GM21381 (cell line): ENCODE results near the gene ALOX12B.
"Not testable (repeated sequence)": the region's sequence is repeated elsewhere in the genome, so short reads cannot be mapped to it uniquely, and the experiment has no call there.

ENCODE experiments used
- ATAC-seq: cut with Tn5 transposase; IDR thresholded peaks from one replicate; pipeline ENCODE4 v1.9.1; 2021; ENCODE audit warnings: mild to moderate bottlenecking, moderate library complexity; ENCODE audit not compliant: unreplicated experiment

The ALOX12B gene

DNA sequence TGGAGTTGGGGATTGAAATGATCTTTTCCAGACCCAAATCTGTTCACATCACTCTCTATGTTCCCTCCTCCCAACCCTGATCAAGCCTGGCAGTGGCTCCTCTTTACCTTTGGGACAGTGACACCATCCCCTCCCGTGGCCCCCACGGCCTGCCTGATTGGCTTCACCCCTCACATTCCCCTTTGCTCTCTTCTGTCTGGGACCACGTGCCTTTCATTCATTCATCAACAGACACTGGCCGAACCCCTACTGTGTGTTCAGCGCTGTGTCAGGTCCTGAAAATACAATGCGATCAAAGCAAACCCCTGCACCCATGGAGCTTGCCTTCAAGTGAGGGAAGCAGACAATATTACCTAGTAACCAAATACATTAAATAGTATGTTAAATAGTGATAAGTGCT is 2.2 kb upstream of the ALOX12B start:
- no peak for ATAC-seq

- no peak for ATAC-seq
Observed at GRCh38 chr17:8087952-8088230, 375 bp upstream of the ALOX12B start.

- ATAC-seq: no peak
Observed at GRCh38 chr17:8084250-8084649, 3.3 kb downstream of the ALOX12B start.

DNA sequence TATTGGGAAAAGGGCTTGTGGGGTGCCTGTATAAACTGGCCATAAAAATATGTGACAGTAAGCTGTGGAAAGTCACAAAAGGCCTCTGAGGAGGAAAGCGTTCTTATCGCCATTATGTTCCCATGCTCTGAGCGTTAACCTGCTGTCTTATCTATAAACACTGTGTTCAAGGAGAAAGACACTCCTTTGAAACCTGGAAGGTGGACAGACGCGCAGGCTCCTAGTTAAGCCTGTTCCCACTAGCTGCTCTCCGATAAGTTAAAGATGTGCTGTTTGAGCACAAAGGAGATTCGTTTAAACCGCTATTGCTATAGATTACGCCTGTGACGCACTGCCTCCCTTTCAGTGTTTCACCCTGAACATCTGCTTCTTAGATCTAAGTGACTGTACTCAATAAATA is 5.2 kb downstream of the ALOX12B start:
- no peak for ATAC-seq

DNA sequence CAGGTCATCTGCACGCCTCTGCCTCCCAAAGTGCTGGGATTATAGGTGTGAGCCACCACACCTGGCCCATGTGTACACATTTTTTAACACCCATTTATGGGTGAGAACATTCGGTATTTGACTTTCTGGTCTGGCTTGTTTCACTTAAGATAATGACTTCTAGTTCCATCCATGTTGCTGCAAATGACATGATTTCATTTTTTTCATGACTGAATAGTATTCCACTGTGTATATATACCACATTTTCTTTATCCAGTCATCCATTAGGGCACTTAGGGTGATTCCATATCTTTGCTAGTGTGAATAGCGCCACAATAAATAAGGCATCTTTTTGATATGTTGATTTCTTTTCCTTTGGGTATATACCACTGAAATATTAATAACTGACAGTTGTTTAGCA is 5.6 kb downstream of the ALOX12B start:
- ATAC-seq: no peak

DNA sequence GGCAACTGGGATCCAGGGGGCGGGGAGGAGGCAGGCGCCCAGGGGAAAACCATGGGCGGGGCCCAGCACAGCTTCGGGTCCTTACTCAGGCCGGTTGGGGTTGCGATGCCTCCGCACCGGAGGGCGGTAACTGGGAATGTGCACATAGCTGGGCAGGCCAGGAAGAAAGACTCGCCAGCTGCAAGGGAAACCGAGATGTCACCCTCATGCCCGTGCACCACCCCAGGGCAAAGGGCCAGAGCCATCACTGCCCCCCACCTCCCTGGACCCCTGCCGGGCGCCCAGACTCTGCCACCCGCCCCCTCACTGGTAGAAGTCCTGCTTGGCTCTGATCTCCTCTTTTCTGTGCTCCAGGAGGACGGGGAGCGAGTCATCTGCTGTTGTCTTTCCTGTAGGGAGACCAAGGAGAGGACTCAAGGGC is 6.7 kb downstream of the ALOX12B start:
- no peak for ATAC-seq

DNA sequence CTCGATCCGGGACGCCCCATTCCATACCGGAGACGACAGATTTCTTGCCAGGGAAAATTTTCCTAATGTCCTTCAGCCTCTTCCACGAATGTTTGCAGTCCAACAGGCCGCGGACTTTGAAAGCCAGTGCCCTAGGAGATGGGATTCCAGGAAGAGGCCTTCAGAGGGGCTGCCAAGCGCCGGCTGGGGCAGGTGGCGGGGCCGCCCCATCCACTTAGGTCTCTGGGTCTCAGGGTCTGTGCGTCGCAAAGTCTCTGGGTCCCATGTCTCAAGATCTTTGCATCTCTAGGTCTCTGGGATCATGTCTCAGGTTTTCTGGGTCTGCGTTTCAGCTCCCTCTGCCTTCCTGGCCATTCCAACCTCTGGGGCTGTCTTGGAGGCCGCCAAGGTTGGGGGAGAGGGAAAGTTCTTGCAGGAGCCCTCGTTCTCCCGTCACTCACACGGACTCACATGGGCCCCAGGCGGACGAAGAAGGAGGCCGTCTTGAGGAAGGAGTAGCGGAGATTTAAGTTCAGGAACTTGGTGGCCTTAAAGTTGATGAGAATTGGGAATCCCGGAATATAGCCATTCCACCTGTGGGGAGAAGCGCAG is 7.2 kb downstream of the ALOX12B start:
- no peak for ATAC-seq

DNA sequence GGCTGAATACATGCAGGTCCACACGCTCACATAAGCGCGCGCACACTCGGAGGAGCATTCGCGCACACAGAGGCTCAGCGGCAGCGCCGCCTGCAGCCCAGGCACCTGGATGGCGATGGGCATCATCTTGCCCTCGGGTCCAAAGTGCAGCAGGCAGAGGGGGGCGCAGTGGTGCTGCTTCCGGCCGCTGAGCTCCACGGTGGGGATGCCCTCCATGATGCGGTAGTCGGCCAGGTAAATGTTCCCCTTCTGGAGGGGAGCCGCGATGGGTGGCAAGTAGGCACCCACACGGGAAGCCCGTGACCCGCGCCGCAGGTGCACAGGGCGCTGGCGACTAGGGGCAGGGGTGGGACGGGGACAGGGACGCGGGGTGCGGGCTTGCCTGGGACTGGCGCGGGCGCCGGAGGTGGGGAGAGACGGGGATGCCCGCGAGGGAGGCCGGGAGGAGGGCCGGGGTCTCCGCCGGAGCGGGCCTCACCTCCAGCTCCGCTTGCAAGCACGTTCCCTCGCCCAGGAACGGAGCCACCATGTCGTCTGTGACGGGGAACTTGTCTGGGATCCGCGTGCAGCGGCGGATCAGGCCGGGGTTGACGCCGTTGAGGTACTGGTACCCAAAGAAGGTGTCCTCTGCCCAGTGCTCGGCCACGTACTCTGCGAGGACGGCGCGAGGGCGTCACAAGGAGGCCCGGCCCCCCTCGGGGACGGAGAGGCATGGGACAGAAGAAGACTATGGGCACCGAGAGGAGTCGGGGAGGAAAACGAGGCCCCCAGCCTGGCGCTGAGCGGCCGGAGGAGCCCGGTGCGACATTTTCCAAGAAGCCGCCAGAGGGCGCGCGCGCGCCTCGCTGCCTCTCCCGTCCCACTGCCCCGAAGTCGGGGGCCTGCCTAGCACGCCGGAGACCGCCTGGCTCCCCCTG is 8.0 kb downstream of the ALOX12B start:
- peak; percentile 74 for ATAC-seq

DNA sequence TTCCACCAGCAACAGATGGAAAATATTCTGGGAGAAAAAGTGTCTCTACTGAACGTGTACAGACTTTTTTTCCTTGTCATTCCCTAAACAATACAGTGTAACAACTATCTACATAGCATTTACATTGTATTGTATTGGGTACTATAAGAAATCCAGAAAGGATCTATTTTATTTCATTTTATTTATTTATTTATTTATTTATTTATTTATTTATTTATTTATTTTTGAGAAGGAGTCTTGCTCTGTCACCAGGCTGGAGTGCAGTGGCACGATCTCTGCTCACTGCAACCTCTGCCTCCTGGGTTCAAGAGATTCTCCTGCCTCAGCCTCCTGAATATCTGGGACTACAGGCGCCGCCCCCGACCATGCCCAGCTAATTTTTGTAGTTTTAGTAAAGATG is 9.6 kb downstream of the ALOX12B start:
- not testable (repeated sequence) for ATAC-seq

GRCh38 chr17:8076502-8077266 is 10.8 kb downstream of the ALOX12B start:
- ATAC-seq: no peak

DNA sequence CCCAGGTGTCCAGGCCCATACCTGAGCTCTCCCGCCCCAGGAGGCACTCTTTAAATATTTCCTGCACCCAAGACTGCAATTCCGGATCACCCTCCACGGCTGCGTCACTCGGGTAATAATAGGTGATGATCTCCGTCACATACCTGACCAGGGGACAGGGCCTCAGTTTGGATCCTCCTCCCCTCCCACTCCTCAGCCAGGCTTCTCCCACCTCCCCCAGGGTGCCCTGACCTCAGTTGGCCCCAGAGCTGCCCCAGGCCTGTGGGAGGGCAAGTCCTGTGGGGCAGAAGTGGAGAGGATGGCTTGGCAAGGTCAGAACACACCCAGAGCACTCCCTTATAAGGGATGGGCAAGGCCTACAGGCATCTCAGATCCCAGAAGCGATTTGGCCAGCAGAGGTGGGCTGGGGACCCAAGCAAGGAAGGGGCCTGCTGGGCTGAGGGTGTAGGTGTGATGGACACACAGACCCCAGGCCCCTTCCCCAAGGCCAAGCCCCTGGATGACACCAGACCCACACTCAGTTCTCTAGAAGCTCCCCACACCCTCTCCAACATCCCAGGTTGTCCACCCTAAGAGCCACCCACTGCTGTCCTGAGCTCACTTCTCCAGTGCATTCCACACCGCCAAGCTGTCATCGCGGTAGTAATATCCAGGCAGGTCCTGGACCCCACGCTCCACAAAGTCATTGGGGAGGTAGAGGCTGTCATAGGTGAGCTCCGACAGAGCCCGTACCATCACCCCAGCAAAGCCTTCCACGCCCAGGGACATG is 11.8 kb downstream of the ALOX12B start:
- ATAC-seq: no peak

GRCh38 chr17:8075081-8075480 is 12.4 kb downstream of the ALOX12B start:
- no peak for ATAC-seq

DNA sequence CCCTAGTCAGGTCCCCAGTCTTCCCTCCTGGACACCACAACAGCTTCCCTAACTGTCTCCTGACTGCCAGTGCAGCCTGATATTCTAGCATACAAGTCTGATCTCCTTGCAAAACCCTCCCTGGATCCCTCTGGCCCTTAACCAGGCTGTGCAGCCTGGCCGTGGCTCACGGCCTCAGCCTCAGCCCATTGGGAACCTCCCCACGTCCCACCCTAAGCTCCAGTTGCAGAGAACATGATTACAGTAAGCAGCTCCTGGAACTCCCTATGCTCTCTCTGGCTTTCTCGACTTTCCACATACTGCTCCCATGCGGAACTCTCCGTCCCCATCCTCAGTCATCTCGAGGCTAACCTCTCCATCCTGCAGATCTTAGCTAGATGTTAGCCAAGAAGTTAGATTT is 13.0 kb downstream of the ALOX12B start:
- no peak for ATAC-seq

GRCh38 chr17:8073627-8074484 is 13.7 kb downstream of the ALOX12B start:
- ATAC-seq: no peak

GRCh38 chr17:8072729-8073461 is 14.6 kb downstream of the ALOX12B start:
- ATAC-seq: no peak

GRCh38 chr17:8072341-8072728 is 15.2 kb downstream of the ALOX12B start:
- ATAC-seq: no peak

- no peak for ATAC-seq
Observed at GRCh38 chr17:8071496-8071895, 16.0 kb downstream of the ALOX12B start.

DNA sequence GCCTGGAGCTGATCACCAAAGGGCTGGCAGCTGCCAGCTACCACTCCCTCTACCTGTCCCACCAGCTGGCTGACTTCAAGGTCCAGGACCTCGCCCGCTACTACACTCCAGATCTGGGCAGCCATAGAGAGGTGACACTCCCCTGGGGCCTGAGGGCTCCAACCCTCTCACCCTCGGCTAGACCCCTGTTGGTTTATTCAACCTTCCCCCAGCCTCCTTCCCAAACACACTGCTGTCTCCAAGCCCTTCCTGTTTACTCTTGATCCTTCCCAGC is 18.0 kb downstream of the ALOX12B start:
- no peak for ATAC-seq

DNA sequence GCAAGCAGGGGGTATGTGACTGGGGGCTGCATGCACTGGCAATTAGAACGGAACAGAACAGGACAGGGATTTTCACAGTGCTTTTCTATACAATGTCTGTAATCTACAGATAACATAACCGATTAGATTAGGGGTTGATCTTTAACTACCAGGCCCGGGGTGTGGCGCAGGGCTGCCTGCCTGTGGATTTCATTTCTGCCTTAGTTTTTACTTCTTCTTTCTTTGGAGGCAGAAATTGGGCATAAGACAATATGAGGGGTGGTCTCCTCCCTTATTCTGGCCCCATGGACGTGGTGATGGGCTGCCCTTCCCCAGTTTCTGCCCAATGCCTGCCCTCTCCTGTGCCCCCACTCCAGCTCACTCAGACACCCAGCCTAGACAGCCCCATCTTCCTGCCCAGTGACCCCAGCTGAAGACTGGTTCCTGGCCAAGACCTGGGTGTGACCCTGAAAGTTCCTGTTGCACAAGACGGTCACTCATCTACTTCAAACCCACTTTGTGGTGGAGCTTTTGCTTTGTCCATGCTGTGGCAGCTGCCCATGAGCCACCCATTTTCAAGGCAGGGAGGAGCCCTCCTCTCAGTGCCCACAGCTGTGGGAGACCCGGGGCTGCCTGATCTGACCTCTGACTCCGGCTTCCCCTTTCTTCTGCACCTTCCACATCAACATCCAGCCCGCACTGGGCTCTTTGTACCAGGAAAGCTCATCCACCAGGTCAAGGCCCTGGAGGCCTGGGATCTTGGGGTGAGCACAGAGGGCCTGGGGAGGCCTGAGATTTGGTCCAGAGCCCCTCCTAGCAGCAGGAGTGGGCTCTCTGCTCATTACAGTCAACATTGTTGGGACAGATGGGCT is 18.6 kb downstream of the ALOX12B start:
- ATAC-seq: no peak
